Measurements from ENCODE around the gene DDX59.

GRCh38 chr1:200699871-200700270 lies 30.2 kb upstream of the DDX59 start:
- TF ChIP-seq SIN3A (IDR thresholded peaks at IDR 0.05; ENCODE audit: borderline replicate concordance, insufficient read depth, low read length) (no peak; the same call in 1 of the 2 replicates), REST (IDR thresholded peaks at IDR 0.05; ENCODE audit: insufficient read depth in 1 of 2, low read depth in 2 of 2, low read length in 2 of 2) (peak in 1 of 2 experiments; percentile 51; a peak in 1 of 4 replicates), POLR2AphosphoS5 (IDR thresholded peaks at IDR 0.05; ENCODE audit: low read depth, low read length) (no peak)

Data from PFSK-1 (cell line).